Measurements from ENCODE around the gene MYL6.

The MYL6 gene

DNA sequence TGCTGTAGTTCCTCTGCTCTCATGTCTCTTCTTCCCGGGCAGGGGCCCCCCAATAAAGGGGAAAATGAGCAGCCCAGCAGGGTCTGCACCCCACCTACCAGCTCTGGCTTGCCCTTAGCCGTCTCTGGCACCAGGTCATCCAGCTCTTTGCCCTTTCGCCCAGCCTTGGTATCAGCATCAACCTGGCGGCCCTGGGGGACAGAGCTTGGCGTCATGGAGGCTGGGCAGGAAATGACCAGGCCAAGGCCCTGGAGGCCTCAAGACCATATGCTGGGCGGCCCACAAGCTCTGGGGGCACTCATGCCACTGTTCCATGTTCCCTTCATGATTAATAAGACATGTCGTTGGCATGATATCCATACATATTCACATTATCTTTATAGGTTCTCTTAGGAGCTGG lies 14.7 kb downstream of the MYL6 start:
- no peak for DNase-seq (ENCODE audit: low read depth, low spot score)
- CTCF ChIA-PET: interaction anchor here (1.8 to 7.9 kb wide), 2 partner anchors 8 to 16 kb away, joined by 6 to 83 read pairs; partner anchors contain the start of gene SMARCC2
- POLR2A ChIA-PET: interaction anchor here (1.3 kb wide), 1 partner anchor 10 kb away, joined by 10 read pairs; no protein-coding TSS in a partner anchor
- H3K4me3 ChIP-seq (ENCODE audit: low read depth, low read length): no peak overlapping the region
- TF ChIP-seq, protein P1, sequence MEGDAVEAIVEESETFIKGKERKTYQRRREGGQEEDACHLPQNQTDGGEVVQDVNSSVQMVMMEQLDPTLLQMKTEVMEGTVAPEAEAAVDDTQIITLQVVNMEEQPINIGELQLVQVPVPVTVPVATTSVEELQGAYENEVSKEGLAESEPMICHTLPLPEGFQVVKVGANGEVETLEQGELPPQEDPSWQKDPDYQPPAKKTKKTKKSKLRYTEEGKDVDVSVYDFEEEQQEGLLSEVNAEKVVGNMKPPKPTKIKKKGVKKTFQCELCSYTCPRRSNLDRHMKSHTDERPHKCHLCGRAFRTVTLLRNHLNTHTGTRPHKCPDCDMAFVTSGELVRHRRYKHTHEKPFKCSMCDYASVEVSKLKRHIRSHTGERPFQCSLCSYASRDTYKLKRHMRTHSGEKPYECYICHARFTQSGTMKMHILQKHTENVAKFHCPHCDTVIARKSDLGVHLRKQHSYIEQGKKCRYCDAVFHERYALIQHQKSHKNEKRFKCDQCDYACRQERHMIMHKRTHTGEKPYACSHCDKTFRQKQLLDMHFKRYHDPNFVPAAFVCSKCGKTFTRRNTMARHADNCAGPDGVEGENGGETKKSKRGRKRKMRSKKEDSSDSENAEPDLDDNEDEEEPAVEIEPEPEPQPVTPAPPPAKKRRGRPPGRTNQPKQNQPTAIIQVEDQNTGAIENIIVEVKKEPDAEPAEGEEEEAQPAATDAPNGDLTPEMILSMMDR (IDR thresholded peaks at IDR 0.05; ENCODE audit: insufficient read depth, low read length, missing control alignments): no peak

GRCh38 chr12:56178347-56178746 lies 20.2 kb downstream of the MYL6 start:
- ChIA-PET POLR2A (no interaction called here), CTCF (interaction anchor here (1.2 to 7.9 kb wide), 4 partner anchors 10 to 52 kb away, joined by 3 to 83 read pairs (median 4); partner anchors contain the start of gene SMARCC2)
- no peak for DNase-seq (ENCODE audit: low read depth, low spot score)
- TF ChIP-seq, protein P1 (IDR thresholded peaks at IDR 0.05; ENCODE audit: insufficient read depth, low read length, missing control alignments): no peak
- H3K4me3 ChIP-seq (ENCODE audit: low read depth, low read length): no peak overlapping the region

DNA sequence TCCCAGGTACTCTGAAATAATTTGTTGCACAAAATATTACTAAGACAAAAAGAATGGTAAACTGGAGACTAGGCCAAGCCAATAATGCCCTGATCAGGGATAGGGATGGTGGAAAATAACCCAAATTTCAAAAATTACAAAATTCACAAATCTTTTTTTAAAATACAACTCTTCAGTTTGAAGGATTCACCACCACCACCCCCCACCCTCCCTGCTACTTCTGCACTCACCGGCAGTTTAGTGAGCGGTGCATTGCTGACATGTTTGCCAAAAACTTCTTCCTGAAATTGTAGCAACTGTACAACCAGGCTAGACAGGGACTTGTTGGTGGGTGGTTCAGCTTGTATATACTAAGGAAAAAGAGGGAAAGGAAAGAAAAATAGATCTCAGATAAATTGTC lies 28.8 kb downstream of the MYL6 start:
- CTCF ChIA-PET: interaction anchor here (1.0 to 7.4 kb wide), 8 partner anchors 11 to 448 kb away, joined by 3 to 311 read pairs (median 66); partner anchors contain the start of genes ESYT1, RNF41 and ZC3H10
- no peak overlapping the region; the same call in 1 of the 2 replicates for H3K4me3 ChIP-seq (ENCODE audit: low read depth, low read length)
- TF ChIP-seq, protein P1 (IDR thresholded peaks at IDR 0.05; ENCODE audit: insufficient read depth, low read length, missing control alignments): no peak
- DNase-seq (ENCODE audit: low read depth, low spot score): no peak
- POLR2A ChIA-PET: interaction anchor here (1.0 to 3.2 kb wide), 2 partner anchors 34 to 59 kb away, joined by 3 to 27 read pairs; partner anchors contain the start of gene ESYT1

GRCh38 chr12:56188131-56188777 lies 30.1 kb downstream of the MYL6 start:
- no peak for DNase-seq (ENCODE audit: low read depth, low spot score)
- TF ChIP-seq, protein P1 (IDR thresholded peaks at IDR 0.05; ENCODE audit: insufficient read depth, low read length, missing control alignments): no peak
- POLR2A ChIA-PET: interaction anchor here (0.8 to 3.2 kb wide), 6 partner anchors 9 to 70 kb away, joined by 3 to 27 read pairs (median 7); partner anchors contain the start of genes ESYT1, RPL41 and ZC3H10
- peak overlapping the region; percentile 76 for H3K4me3 ChIP-seq (ENCODE audit: low read depth, low read length)
- CTCF ChIA-PET: interaction anchor here (0.9 to 7.4 kb wide), 21 partner anchors 7 to 459 kb away, joined by 3 to 311 read pairs (median 12); partner anchors contain the start of genes ANKRD52, ESYT1, MYL6 and RNF41

- peak overlapping the region; percentile 76 for H3K4me3 ChIP-seq (ENCODE audit: low read depth, low read length)
- ChIA-PET POLR2A (interaction anchor here (0.9 to 3.2 kb wide), 8 partner anchors 8 to 71 kb away, joined by 3 to 27 read pairs (median 8); partner anchors contain the start of genes ESYT1, MYL6, RPL41 and ZC3H10), CTCF (interaction anchor here (0.9 to 7.4 kb wide), 38 partner anchors 8 to 459 kb away, joined by 3 to 311 read pairs (median 12); partner anchors contain the start of genes ANKRD52, CNPY2, ESYT1 and MYL6)
- DNase-seq (ENCODE audit: low read depth, low spot score): no peak
- TF ChIP-seq, protein P1 (IDR thresholded peaks at IDR 0.05; ENCODE audit: insufficient read depth, low read length, missing control alignments): no peak
These were observed 30.6 kb downstream of the MYL6 start for GRCh38 chr12:56188778-56189098.

Measured in AG04449 (cell line).